Ectodermal cell (in vitro differentiated cells): ENCODE data around the gene CCDC188. TPM values are rescaled to one million over a fixed set of nuclear protein-coding genes. Genes with fewer than 3 reads are reported as not detected.

Experiments used
- H3K27ac ChIP-seq: 2 replicates; pipeline ENCODE4 v1.7.0; 2013; ENCODE audit warnings: mild to moderate bottlenecking, low read depth, low read length; ENCODE audit not compliant: insufficient read depth, poor library complexity, severe bottlenecking
- H3K27me3 ChIP-seq: 2 replicates; pipeline ENCODE4 v1.7.0; 2013; ENCODE audit warnings: mild to moderate bottlenecking, low read length; ENCODE audit not compliant: insufficient read depth, control insufficient read depth, poor library complexity, severe bottlenecking
- H3K36me3 ChIP-seq: one replicate; pipeline ENCODE4 v1.7.0; 2013; ENCODE audit warnings: low read length; ENCODE audit not compliant: control insufficient read depth, insufficient read depth
- H3K4me1 ChIP-seq: one replicate; pipeline ENCODE4 v1.7.0; 2013; ENCODE audit warnings: low read length; ENCODE audit not compliant: control insufficient read depth, insufficient read depth
- H3K4me3 ChIP-seq: 2 replicates; pipeline ENCODE4 v1.7.0; 2013; ENCODE audit warnings: low read depth, low read length, control low read depth; ENCODE audit not compliant: insufficient read depth
- H3K9me3 ChIP-seq: 2 replicates; pipeline ENCODE4 v1.7.0; 2013; ENCODE audit warnings: mild to moderate bottlenecking, low read length, moderate library complexity; ENCODE audit not compliant: control insufficient read depth
- WGBS, 2 experiments: methylation state at CpG; one replicate each; pipeline ENCODE4 v1.1.7; 2013; ENCODE audit warnings: missing lambda C conversion rate in 2 of 2; 5-methylcytosine and 5-hydroxymethylcytosine counted together
- polyA plus RNA-seq, 4 experiments: library from polyadenylated mRNA; stranded (reverse); fragments of 50-300 nt; gene quantifications; one replicate each; pipeline ENCODE4 v1.2.3, GENCODE V29; 2013

Gene CCDC188
- polyA plus RNA-seq (2013, experiment 1 of 4): not detected
- polyA plus RNA-seq (2013, experiment 2 of 4): not detected
- polyA plus RNA-seq (2013, experiment 3 of 4): not detected
- polyA plus RNA-seq (2013, experiment 4 of 4): 0.41 TPM

DNA sequence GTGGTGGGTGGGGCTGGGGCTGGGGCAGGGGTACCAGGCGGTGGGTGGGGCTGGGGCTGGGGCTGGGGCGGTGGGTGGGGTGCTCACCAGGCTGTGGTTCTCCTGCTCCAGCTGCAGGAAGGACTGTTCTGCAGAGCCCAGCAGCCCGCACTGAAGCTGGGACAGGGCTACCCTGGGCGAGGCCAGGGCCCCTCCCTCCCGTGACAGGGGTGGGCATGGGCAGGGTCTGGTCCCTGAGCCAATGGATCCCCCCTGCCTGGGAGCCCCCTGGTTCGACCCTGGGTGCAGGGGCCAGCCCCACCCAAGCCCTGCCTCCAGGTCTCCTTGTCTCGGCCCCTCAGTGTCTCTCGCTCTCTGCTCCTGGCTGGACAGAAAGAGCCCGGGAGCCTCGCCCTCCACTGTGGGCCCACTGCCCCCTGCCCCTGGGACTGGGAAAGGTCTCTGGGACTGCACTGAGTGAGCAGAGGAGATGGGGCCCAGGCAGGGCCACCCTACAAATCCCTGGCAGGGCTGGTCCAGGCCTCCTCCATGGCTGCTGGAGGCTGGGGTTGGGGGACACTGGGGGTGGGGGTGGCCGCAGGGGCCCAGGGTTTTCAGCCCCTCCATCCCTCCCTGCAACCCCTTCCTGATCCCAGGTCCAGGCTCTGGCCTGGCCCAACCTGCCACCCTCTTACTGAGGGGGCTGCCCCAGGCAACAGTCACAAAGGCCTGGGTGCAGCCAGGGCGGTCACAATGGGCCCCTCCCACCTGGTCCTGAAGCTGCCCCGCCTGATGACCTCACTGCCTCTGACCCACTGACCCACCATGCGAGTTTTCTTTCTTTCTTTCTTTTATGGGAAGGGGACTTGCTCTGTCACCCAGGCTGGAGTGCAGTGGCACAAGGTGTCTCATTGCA lies at the start of gene CCDC188:
Gene CCDC188, minus strand, starts transcription at position 675 of the 895 bp plus-strand sequence. Its CDS starts 69 bp downstream, at position 606.
- Histone ChIP-seq H3K4me1 (peaks cover 14% of the 10 kb centered on the region), H3K9me3 (no peaks in the 10 kb centered on the region), H3K36me3 (no peaks in the 10 kb centered on the region), H3K27ac (no peak within 1 kb of the TSS), H3K4me3 (no peak within 1 kb of the TSS), H3K27me3 (no peaks in the 10 kb centered on the region)
- WGBS, 2 experiments: 89 to 90% methylated on average over 14 of the region's 14 CpGs

DNA sequence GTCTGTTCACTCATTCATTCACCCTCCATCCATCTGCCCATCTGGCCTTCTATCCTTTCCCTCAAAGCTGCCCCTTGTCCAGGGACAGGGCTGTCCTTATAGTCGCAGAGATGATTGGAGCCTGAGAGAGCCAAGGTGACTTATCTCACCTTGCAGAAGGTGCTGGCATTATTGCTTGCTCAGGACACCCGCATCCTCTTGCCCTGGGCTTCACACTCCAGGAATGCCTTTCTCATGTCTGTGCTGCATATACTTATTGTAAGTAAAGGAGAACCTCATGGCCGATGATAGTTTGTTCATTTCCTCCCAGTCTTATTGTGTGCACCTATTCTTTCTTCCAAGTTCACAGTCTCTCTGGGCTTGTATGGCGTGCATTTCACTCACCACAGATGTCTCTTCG lies 49.1 kb upstream of the CCDC188 start:
- Histone ChIP-seq H3K27ac (no peak overlapping the region), H3K4me1 (peaks cover 20% of the 10 kb centered on the region), H3K4me3 (no peak overlapping the region), H3K27me3 (no peaks in the 10 kb centered on the region), H3K36me3 (no peaks in the 10 kb centered on the region), H3K9me3 (no peaks in the 10 kb centered on the region)
- WGBS, 2 experiments: 97 to 98% methylated on average over 5 of the region's 5 CpGs

DNA sequence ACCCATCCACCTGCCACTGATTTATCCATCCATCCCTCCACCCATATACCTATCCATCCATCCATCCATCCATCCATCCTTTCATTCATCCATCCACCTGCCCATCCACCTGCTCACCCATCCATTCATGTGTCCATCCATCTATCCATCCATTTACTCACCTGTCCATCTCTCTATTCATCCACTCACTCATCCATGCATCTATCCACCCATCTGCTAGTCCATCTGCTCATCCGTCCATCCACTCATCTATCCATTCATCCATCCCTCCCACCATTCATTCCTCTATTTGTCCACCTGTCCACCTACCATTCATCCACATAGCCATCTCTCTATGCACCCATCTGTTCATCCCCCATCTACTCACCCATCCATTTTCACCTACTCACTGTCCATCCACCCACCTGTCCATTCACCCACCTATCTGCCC lies 48.6 kb upstream of the CCDC188 start:
- Histone ChIP-seq H3K4me1 (peaks cover 16% of the 10 kb centered on the region), H3K9me3 (no peaks in the 10 kb centered on the region), H3K4me3 (no peak overlapping the region), H3K36me3 (no peaks in the 10 kb centered on the region), H3K27me3 (no peaks in the 10 kb centered on the region), H3K27ac (no peak overlapping the region)
- 84 to 90% methylated on average over 1 of the region's 1 CpG for WGBS, 2 experiments

DNA sequence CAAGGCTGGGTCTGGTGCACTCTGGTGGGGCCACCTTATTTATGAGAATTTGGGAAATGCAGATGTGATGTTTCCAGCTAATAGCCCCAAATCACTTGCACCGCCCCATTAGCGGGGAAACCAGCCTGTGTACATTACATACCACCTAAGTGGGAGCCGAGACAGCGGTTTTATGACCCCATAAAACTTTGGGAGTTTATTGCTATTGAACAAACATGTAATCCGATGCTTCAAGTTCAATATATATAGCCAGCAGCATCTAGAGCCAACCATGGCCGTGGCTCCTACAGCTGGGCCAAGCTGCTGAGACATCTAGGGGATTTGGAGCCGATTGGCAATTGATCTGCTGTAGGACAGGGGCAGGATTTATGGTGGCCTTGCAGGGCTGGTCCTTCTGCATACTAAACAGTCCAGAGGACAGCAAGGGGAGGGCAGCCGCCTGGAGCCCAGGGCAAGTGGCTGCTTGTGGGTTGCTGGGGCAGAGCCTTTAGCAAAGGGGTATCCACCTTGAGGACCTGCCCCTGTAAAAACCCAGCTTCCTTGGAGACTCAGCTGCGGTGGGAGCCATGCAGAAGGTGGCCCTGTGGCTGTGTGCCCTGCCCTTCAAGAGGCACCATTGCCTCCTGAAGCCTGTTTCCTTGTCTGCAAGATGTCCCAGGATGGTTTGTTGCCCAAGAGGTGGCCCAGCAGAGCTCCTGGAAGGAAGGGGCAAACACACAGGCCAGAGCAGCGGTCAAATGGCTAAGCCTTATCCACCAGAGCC lies 47.9 kb upstream of the CCDC188 start:
- 89 to 93% methylated on average over 10 of the region's 10 CpGs for WGBS, 2 experiments

DNA sequence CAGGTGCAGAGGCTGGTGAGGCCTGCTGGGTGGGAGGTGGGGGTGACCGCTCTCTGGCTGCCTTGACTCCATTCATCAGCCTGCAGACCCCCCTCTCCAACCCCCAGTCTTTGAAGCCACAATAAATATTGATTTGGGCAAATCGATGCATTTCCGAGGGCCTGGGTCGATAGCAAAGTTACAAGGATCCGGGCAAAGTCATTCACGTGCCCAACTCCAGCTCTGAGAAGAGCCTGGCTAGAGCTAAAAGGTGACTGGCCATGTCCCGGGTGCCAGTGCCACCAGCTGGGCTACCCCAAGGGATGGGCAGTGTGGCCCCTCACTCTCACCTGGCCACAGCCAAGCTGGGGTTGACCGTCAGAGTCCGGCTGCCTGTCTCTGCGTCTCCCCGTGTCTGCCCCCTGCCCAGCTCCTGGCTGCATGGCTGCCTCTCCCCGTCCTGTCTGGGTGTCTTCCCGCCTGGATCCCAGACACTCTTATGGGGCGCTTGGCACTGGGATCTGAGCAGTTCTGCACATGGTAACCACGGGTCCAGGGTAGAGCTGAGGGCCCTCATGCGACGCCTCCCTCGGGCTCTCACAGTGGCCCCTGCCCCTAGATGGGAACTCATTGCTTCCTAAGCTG lies 46.7 kb upstream of the CCDC188 start:
- H3K4me1 ChIP-seq: no peaks in the 10 kb centered on the region
- H3K36me3 ChIP-seq: no peaks in the 10 kb centered on the region
- no peaks in the 10 kb centered on the region for H3K27me3 ChIP-seq
- H3K4me3 ChIP-seq: no peak overlapping the region
- no peaks in the 10 kb centered on the region for H3K9me3 ChIP-seq
- WGBS, 2 experiments: 87 to 88% methylated on average over 18 of the region's 18 CpGs
- H3K27ac ChIP-seq: no peak overlapping the region

More for the DNA sequence above, 47.9 kb upstream of the CCDC188 start:
- H3K27ac ChIP-seq: no peak overlapping the region
- H3K4me1 ChIP-seq: peaks cover 9% of the 10 kb centered on the region
- no peaks in the 10 kb centered on the region for H3K27me3 ChIP-seq
- no peak overlapping the region for H3K4me3 ChIP-seq
- no peaks in the 10 kb centered on the region for H3K9me3 ChIP-seq
- no peaks in the 10 kb centered on the region for H3K36me3 ChIP-seq

DNA sequence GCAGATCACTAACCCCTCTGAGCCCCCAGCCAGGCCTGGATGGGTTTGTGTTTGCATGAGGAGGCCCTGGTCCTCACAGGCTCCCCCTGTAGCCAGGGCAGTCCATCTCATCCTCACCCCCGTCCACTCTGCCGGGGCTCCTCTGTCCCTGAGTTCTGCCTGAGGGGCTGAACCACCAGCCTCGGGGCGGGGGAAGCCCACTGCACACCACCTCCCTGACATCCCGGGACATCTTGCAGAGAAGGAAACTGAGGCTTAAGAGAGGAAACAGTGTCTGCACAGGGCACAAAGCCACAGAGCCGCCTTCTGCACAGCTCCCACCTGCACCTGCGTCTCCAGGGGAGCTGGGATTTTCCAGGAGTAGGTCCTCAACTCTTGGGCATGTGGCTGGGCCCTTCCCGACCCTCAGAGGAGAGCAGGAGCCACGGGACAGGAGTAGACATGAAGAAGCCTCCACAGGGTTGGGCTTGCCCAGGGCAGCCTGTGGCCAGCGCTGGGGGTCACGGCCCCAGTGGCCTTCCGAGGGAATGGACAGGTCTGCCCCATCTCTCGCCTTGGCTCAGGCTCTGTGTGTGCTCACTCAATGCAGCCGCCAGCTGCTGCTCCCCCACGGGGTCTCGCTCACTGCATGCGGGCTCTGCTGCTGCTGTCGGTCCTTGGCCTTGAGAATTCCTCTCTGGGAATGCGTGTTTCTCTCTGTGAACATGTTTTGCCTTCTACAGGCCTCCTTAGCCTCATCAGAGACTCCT lies 45.4 kb upstream of the CCDC188 start:
- H3K27ac ChIP-seq: no peak overlapping the region
- H3K4me3 ChIP-seq: no peak overlapping the region
- no peaks in the 10 kb centered on the region for H3K4me1 ChIP-seq
- 84 to 85% methylated on average over 19 of the region's 19 CpGs for WGBS, 2 experiments
- H3K36me3 ChIP-seq: no peaks in the 10 kb centered on the region
- no peaks in the 10 kb centered on the region for H3K9me3 ChIP-seq
- no peaks in the 10 kb centered on the region for H3K27me3 ChIP-seq

DNA sequence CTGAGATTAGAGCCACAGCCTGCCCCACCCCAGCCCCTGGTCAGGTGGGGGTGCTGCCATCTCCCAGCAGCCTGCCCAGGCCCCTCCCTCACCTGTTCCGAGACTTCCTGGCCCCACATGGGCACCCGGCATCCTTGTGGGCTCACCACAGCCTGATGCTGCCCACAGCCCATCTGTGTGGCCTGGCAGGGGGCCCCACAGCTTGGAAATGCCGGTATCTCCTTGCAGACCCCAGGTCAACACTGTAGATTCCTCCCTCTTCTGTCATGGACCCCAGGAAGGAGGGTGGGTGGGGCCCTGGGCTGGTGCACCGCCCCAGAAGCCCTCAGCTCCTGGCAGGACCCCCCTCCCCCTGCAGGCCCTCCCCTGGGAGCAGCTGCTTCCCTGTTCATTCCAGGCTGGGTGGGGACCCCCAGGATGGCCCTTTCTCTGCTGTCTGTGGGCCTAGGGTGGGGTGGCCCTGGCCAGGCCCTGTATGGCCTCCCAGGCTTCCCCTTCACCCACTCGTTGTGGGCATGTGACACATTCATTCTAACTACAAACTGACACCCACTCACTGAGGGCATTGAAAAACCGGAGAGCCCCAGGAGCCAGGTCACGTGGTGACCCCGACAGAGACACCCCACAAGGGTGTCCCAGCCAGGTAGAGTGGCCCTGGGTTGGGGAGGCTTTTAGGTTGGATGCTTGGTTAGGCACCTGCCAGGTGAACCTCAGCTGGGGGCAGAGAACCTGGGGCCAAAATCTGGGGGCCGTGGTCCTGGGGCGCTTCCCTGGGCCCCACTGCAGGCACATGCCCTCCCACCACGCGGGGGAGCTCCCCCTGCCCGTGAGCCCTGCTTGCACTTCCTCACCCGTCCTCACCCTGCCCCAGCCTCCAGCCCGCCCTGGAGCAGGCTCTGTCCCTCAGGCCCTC lies 44.1 kb upstream of the CCDC188 start:
- Histone ChIP-seq H3K4me3 (no peak overlapping the region), H3K36me3 (no peaks in the 10 kb centered on the region), H3K4me1 (peaks cover 3% of the 10 kb centered on the region), H3K27ac (no peak overlapping the region), H3K9me3 (no peaks in the 10 kb centered on the region), H3K27me3 (no peaks in the 10 kb centered on the region)
- WGBS, 2 experiments: 75 to 76% methylated on average over 15 of the region's 15 CpGs

DNA sequence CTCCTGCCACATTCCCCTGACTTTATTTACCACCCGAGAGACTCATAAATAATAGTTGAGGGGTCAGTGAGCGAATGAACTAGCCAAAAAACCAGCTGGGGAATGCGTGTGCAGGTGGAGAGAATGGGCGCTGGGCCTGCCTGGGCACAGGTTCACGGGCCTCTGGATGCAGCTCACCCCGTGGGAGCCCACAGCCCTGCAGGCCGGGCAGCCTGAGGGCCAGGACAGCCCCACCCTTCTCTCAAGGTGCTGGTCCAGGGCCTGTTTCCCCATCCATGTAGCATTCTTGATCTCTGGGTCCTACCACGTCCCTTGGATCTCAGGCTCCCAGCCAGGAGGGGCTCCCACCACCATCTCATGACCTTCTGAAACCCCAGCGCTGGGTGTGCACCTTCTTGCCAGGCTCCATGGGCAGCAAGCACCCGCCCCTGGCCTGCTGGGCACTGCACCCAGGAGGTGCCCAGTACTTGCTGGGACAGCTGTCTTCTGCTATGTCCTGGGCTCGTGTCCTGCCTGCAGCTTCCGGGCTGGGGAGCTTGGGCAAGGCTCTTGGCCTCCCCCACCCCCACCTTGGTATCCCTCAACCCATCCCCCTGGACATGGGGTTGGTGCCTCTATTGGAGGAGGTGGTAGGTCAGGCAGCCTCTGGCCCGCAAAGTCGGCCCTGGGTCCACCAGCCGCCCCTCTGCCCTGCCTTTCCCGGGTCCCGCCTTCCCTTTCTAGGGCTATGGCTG lies 43.1 kb upstream of the CCDC188 start:
- 88 to 90% methylated on average over 17 of the region's 17 CpGs for WGBS, 2 experiments
- peaks cover 3% of the 10 kb centered on the region for H3K4me1 ChIP-seq
- no peak overlapping the region for H3K4me3 ChIP-seq
- no peaks in the 10 kb centered on the region for H3K36me3 ChIP-seq
- H3K9me3 ChIP-seq: no peaks in the 10 kb centered on the region
- no peaks in the 10 kb centered on the region for H3K27me3 ChIP-seq
- H3K27ac ChIP-seq: no peak overlapping the region
